Mammary epithelial cell (primary cell): ENCODE data around the gene DRC7.

ENCODE experiments used
- EZH2 ChIP-seq: IDR thresholded peaks from 2 replicates; pipeline ENCODE4 v1.6.1; 2012; ENCODE audit warnings: low read length, inconsistent platforms, borderline replicate concordance
- TF ChIP-seq, protein P1 (sequence below), 2 donors: IDR thresholded peaks in 1 of 2; conservative IDR thresholded peaks in 1 of 2; 2 replicates each; pipeline ENCODE4 v1.5.1; 2011 to 2012; ENCODE audit warnings: inconsistent platforms in 2 of 2, low read length in 2 of 2, mild to moderate bottlenecking in 2 of 2, control low read depth in 1 of 2, low read depth in 1 of 2; ENCODE audit not compliant: insufficient read depth in 1 of 2; ENCODE audit errors: extremely low read depth in 1 of 2

GRCh38 chr16:57668630-57669475 is 25.8 kb upstream of the DRC7 start:
- TF ChIP-seq, protein P1, sequence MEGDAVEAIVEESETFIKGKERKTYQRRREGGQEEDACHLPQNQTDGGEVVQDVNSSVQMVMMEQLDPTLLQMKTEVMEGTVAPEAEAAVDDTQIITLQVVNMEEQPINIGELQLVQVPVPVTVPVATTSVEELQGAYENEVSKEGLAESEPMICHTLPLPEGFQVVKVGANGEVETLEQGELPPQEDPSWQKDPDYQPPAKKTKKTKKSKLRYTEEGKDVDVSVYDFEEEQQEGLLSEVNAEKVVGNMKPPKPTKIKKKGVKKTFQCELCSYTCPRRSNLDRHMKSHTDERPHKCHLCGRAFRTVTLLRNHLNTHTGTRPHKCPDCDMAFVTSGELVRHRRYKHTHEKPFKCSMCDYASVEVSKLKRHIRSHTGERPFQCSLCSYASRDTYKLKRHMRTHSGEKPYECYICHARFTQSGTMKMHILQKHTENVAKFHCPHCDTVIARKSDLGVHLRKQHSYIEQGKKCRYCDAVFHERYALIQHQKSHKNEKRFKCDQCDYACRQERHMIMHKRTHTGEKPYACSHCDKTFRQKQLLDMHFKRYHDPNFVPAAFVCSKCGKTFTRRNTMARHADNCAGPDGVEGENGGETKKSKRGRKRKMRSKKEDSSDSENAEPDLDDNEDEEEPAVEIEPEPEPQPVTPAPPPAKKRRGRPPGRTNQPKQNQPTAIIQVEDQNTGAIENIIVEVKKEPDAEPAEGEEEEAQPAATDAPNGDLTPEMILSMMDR (conservative IDR thresholded peaks at IDR 0.05 in 1 of 2, IDR thresholded peaks at IDR 0.05 in 1 of 2; ENCODE audit: extremely low read depth in 1 of 2, insufficient read depth in 1 of 2, low read depth in 1 of 2, low read length in 2 of 2): no peak
- no peak for TF ChIP-seq EZH2
